Activated CD8-positive, alpha-beta memory T cell treated with anti-CD3 and anti-CD28 coated beads, Interleukin-2, amount 50 U/mL, for 1 hour (primary cell): ENCODE results near the gene FSTL5.

Experiments used
- DNase-seq: peaks from one replicate; pipeline ENCODE4 v3.0.0-alpha.2; 2020; ENCODE audit errors: extremely low read depth

Gene FSTL5

GRCh38 chr4:161336621-161337020 lies 827.2 kb downstream of the FSTL5 start:
- no peak for DNase-seq

GRCh38 chr4:161336016-161336530 lies 827.7 kb downstream of the FSTL5 start:
- DNase-seq = no peak
